GM20431 (cell line): Measurements from ENCODE around the gene TGOLN2.
"Not testable (repeated sequence)": the region's sequence is repeated elsewhere in the genome, so short reads cannot be mapped to it uniquely, and the experiment has no call there.

Experiments used
- in situ Hi-C: fragments of 300-500 bp; cut with MseI, MboI; formaldehyde crosslinking; loops from one replicate; pipeline ENCODE4 v1.15.0; 2020; ENCODE audit warnings: low sequenced_read_pairs; ENCODE audit not compliant: unreplicated experiment

TGOLN2 gene

DNA sequence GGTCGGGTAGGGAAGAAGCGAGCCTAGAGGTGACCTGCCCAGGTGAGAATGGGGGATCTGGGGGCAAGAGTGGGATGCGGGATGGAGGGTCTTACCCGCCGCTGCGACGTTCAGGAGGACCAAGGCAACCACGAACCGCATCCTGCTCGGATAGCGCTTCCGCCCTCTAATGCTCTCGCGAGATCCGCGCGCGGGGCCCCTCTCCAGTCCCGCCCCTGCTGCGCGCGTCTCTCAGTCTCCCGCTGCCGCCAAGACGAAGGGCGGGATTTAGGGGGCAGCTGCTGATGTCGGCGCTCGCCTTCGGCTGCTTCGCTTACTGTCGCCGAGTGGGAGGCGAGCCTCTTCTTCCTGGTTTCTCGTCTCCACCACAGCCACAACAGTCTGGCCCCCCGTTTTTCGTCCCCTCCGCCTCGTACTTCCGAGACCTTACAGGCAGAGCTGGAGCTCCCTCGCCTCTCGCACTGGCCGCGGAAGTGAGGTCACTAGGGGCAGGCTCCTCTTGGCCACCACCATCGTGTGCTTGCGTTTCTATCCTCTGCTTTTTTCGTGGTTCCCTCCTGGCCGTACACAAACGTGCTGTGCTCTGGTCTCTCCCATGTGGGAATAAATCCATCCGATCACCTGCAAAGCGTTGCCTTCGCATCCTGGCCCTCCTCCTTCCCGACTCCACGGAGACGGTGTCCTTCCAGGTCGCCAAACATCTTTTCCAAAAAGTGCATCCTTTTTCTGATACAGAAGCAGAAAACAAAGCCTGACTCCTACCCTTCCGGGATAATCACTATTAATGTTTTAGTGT is at the start of gene TGOLN2:
Gene TGOLN2 (minus strand): TSS at position 168 of the 796 bp plus-strand sequence. CDS start 27 bp downstream, at position 141.
- in situ Hi-C loops, result no loop called here

DNA sequence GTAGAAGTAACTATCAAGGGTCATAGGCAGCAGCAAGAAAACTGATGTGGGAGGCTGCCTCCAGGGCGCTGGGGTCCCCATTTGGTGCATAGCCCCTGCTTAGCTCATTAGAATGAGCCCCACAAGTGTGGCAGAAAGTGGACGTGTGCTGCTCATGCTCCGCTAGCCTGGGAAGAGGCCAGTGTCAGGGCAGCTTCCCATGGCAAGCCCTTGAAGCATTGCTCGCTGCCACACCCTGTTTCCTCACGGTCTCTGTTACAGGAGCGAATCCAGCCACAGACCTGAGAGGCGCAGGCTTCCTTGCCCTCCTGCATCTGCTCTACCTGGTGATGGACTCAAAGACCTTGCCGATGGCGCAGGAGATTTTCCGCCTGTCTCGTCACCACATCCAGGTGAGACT is 49.3 kb upstream of the TGOLN2 start:
- in situ Hi-C loops, result no loop called here

DNA sequence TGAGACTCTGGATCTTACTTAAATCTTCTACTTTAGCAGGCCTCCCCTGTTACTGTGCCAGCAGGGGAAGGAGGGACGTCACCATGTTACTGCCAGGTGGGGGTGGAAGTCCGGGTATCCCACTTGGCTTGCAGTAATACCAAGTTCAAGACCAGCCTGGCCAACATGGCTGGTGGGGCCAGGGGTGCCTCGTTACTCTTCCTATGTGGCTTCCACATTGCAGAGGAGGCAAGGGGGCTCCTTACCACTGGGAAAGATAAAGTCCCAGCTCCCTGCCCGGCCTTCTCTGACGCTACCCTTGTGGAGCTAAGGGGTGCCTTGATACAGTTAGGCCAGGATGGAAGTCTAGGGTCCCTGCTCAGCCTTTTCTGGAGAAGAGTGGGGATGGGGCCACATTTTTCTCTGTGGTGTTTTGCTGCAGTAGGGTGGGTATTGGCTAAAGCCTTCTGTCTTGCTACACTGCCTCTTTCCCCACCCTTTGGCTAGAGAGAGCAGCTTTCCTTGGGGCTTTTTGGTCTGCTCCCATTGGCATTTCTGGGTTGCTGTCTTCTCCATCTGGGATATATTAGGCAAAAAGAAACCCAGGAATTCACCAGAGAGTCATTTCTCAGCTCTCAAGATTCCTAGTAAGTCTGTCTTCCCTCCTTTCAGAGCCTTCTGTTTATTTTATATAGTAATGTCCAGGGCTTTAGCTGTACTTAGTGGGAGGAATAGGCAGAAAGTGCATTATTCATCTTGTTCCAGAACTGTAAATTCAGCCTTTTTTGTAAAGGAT is 48.7 kb upstream of the TGOLN2 start:
- in situ Hi-C loops, result no loop called here

DNA sequence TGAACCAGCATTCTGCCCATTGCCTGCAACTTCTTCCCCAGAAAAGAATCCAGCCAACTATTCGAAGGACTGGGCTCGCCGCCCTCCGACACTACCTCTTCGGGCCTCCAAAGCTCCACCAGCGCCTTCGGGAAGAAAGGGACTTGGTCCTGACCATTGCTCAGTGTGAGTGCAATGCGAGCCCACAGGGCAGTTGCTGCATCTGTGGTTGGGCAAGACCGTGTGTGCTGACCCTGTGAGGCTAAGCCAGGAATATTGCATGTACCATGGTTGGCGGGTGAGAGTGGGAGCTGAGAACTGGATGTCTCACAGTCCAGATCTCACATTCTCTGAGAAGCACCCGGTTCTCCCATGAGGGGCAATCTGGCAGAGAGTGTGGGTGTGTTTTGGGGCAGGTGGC is 43.3 kb upstream of the TGOLN2 start:
- in situ Hi-C loops, result no loop called here

DNA sequence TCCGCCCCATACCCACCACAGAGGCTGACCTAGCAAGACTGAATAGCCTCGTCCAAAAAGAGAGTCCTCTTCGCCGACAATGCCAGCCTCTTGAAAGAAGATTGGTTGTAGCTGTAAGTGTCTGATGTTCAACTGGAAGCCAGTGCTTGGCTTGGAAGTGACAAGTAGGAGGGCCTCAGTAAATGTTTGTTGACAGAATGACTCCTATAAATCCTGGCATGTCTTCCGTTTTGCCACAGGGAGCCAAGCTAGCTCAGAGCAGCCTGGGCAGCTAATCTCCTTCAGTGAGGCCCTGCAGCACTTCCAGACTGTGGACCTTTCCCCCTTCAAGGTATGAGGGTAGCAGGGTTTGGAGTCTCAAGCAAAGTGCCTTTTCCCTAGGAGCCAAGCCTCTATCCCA is 41.7 kb upstream of the TGOLN2 start:
- in situ Hi-C loops, result no loop called here

DNA sequence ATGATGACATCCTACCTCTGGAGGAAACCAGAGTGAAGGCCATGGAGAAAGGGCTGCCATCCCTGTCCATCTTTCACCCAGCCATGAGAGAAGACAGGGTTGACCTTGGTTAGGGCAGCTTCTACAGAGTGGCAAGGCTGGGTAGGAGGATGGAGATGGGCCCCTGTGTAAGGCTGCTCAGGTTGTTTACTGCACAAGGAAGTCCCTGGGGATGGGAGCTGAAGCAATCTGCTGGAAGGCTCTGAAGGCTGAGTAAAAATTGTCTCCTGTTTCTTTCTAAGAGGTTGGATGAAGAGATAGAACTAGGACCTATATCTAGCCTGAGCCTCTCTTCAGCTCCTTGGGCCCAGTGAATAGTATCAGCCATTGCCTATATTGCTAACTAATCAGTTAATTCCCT is 41.1 kb upstream of the TGOLN2 start:
- in situ Hi-C loops, result no loop called here

DNA sequence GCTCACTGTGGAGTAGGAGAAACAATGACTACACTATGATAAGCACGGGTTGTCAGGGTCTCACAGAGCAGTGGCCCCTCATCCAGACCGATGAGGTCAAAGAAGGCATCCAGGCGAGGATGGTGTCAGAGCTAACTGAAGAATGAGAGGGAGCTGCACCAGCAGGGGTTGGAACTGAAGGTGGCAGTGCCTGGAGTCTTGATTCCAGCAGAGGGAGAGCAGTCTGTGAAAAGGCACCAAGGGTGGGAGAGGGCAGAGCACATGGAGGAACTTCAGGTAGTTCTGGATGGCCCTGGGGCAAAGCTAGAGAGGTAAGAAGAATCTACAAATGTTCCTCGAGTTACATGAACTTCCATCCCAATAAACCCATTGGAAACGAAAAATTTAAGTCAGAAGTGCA is 39.4 kb upstream of the TGOLN2 start:
- in situ Hi-C loops, result no loop called here

DNA sequence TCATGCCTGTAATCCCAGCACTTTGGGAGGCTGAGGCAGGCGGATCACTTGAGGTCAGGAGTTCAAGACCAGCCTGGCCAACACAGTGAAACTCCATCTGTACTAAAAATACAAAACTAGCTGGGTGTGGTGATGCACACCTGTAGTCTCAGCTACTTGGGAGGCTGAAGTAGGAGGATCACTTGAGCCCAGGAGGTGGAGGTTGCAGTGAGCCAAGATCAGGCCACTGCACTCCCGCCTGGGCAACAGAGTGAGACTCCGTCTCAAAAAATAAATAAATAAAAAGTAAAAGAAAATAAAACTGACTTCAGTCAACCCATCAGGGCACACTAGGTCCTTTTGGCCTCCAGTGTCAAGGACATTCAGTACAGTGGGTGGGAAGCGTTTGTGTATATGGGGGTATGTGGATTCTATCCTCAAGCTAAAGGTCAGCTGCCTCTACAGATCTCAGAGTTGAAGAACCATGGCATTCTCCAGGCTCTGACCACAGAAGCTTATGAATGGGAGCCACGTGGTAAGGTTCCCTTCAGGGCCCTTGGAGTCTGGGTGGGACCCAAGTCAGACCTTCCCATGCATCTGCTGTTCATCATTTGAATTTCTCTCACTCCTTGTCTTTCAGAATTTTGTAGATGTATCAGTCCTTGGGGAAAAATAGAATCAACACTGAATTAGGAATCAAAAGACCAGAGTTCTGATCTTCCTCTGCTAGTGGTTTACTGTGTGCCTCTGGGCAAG is 35.0 kb upstream of the TGOLN2 start:
- in situ Hi-C loops, result not testable (repeated sequence)

DNA sequence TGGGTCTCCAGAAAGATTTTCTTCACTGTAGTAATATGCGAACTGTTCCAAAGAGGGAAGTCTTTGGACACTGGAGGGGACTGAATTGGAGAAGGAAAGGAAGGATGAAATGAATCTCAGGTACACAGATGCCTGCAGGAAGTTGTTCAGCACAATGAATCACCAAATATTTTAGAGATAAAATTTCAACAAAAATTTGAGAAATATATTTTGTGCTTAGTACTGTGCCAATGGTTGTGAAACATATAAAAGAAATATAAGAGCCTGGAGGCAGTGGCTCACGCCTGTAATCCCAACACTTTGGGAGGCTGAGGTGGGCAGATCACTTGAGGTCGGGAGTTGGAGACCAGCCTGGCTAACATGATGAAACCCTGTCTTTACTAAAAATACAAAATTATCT is 29.9 kb upstream of the TGOLN2 start:
- in situ Hi-C loops, result no loop called here

DNA sequence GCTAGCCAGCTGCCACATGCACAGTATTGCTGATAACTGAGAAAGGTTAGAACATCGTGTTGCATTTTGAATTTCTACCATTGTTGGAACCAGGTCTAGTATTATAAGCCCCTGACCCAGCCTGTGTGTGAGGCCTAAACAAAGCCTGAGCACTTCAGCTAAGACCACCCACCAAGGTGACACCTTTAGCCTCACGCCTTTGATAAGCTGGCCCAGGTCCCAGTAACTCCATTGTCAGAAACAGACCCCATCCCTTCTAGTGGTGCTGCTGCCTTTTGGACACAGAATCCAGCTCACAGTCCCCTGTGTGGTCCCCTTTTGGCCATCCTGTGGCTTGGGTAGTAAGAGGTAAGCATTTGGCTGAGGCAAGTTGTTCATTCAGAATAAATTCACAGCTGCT is 28.4 kb upstream of the TGOLN2 start:
- in situ Hi-C loops, result no loop called here

DNA sequence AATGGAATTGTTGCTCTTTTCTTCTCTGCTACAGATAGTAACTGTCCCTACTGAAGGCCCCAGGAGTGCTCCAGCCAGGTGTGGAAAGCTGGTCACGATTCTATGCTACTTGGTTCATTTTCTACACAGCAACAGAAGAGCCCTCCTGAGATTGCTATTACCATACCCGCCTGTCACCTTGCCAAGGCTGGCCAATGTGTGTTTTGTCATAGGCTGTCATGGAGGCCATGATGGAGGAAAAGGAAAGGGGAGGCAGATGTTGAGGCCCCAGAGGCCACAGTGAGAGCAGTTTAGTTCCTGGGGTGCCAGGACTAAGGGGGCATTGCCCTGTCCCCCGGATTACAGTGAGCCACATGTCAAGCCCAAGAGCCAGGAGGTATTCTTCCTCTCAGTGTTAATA is 27.7 kb upstream of the TGOLN2 start:
- in situ Hi-C loops, result no loop called here

DNA sequence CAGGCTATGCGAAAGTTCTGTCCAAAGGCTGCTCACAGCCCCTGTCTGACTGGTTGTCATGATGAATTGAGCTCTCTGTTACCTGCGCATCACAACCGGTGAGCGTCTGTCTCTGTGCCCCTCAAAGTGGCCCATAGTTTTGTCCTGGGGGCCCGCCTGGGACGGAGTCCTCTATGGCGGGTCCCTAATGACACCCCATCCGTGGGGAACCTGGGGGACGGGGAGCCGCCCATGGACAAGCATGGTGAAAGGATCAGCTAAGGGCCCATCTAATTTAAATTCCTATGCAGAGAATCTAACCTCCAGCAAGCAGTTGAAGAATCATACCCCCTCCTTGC is 27.3 kb upstream of the TGOLN2 start:
- in situ Hi-C loops, result no loop called here

DNA sequence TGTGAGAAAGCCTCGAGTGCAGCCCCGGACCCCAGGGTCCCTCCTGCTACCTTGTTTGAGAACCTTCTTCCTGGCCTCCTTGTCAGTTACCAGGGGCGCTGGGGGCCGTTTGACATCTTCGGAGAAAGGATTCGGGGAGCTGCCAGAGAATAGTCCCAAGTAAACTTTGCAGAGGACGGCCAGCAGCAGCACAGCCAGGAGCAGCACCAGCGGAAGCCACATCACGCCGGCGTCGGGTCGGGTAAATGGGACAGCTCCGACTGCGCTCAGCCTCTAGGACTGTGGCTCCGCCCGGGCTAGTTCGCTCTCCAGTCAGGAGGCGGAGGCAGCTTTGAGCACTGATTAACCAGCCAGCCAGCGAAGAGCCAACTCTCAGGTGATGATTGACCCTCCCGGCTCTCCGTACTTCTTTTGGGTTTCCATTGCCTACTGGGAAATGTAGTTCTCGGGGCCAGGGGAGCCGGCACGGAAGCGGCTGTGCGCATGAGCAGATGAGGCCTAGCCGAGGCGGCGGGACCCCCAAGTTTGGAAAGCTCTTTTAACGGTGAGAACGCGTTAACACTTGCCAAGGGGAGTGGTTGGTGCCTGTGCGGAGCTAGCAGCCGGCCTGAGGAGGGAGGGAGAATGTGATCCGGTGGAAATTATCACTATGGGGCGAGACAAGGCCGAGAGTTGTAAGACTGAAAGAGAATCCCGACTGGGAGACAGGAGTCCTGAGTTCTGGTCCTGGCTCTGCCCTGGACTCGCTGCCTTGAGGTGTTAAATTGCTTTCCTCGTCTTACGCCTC is 26.7 kb upstream of the TGOLN2 start, which contains the start of the genes ELMOD3 and RETSAT:
Gene ELMOD3 (plus strand): TSS at position 484 of the 787 bp plus-strand sequence. CDS start 2,430 bp downstream, outside the sequence.
Gene RETSAT (minus strand): TSS at position 243 of the 787 bp plus-strand sequence. CDS start 21 bp downstream, at position 222.
- in situ Hi-C loops, result no loop called here

DNA sequence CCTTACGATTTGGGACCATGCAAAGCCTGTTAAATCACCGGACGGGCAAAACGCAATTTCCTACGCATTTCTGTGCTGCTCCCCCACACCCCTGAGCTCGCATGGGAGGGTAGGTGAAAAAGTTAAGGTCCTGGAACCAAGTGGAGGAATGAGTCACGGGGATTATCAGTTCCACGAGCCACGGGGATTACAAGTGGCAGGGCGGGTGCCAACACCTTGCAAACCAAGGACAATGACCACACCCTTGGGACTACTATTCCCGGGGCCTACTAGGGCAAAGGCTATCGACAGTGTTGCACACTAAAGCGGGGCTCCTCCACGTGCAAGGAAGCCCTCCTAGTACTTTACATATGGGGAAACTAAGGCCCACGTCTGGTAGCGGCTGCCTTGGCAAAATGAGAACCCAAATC is 26.1 kb upstream of the TGOLN2 start:
- in situ Hi-C loops, result no loop called here

DNA sequence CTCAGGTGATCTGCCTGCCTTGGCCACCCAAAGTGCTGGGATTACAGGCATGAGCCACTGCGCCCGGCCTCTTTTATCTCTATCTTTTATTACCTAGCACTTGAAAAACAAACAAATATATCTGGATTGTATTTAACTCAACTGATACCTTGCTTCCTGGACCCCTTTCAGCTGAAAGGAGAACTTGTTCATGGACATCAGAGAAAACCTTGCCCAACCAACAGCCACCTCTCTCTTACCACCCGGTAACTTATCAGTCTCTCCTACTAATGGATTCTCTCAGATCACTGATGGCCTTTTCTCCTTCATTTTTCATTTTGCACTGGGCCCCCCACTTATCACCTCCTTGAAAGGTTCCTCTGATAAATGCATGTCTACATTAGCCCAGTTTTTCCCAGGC is 19.8 kb upstream of the TGOLN2 start:
- in situ Hi-C loops, result no loop called here

DNA sequence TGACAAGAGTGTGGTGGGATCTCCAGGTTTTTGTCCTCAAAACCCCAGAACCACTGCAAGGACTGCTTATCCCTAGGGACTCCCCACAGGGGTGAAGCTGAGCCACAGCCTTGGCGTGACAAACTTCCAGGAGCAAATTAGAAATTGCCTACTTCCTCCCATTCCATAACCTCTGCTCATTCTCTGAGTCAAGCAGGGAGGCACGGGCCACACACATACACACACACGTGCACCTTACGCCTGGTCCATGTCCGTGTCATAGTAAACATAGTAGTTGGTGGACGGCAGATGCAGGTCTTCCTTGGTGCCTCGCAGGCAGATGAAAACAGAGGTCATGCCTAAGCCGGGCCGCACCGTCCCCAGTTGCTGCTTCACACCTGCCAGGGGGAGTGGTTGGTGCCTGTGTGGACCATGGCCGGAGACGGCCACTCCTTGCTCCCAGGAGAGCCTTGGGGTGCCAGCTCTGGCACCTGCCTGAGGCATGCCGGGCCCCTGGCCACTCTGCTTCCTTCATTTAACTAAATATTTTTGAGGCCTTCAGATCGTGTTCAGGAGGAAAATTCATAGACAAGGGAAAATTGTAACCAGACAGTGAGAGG is 16.7 kb upstream of the TGOLN2 start:
- in situ Hi-C loops, result no loop called here

DNA sequence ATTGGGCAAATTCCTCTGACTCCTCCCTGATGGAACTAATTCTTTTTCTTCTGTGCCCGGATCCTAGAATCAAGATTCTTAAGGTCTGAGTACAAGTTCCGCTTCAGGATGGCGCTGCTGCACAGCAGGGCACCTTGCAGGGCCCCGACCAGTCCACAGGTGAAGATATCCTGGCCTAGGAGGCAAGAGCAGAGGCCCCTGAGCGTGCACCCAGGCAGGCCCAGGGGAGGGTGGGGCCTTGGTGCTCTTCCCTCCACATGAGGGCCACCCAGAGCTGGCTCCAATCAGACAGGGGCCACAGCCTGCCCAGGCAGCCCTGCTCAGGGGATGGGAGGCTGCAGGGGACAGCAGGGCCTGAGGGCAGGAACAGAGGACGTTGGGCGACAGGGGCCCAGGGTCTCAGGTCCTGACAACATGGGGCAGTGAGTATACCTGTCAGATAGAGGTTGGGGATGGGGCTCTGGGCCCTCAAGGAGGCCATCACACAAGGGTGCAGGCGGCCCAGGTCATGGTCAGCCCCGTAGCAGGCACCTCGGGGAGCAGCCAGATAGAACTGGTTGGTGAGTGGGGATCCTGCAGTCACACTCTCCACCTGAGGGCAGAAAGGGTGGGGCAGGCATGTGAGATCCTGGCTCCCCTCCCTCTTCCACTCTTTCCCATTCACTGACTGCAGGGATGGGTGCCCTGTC is 15.6 kb upstream of the TGOLN2 start:
- in situ Hi-C loops, result not testable (repeated sequence)

DNA sequence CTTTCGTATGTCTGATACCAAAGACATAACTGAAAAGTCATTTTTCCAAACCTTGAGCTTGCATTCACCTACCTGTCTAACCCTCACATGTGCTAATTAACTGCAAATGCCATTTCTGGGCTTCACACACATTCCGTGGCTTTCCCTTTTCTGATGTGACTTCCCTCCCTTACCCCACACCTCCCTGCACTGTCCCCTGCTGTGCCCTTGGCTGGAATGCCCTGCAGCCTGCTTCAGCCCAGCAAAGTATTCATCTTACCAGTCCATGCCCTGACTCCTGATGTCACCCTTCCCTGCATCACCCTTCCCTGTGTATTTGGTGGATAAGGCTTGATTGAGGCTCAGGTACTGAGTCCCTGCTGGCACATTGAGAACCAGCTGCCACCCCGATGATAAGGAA is 14.4 kb upstream of the TGOLN2 start:
- in situ Hi-C loops, result no loop called here
